IPS-20b (cell line): ENCODE data around the gene PLD1.

Experiments
- H3K27ac ChIP-seq: one replicate; pipeline ENCODE4 v1.5.1; 2013; ENCODE audit warnings: low read length
- H3K27me3 ChIP-seq: 2 replicates; pipeline ENCODE4 v1.6.1; 2013; ENCODE audit warnings: mild to moderate bottlenecking, low read length, inconsistent platforms; ENCODE audit not compliant: insufficient read depth
- H3K36me3 ChIP-seq: 2 replicates; pipeline ENCODE4 v1.6.1; 2013; ENCODE audit warnings: low read depth, mild to moderate bottlenecking, inconsistent platforms, low read length, moderate library complexity; ENCODE audit not compliant: insufficient read depth
- H3K4me1 ChIP-seq: 2 replicates; pipeline ENCODE4 v1.6.1; 2013; ENCODE audit warnings: mild to moderate bottlenecking, control low read depth, inconsistent platforms, low read length, moderate library complexity; ENCODE audit not compliant: insufficient read depth
- H3K4me3 ChIP-seq: 2 replicates; pipeline ENCODE4 v1.5.1; 2013; ENCODE audit warnings: mild to moderate bottlenecking, low read length, inconsistent platforms
- H3K9ac ChIP-seq: 2 replicates; pipeline ENCODE4 v1.6.1; 2013; ENCODE audit warnings: low read depth, mild to moderate bottlenecking, inconsistent platforms, low read length, moderate library complexity
- H3K9me3 ChIP-seq: 2 replicates; pipeline ENCODE4 v1.6.1; 2013; ENCODE audit warnings: mild to moderate bottlenecking, low read depth, low read length, inconsistent platforms; ENCODE audit not compliant: insufficient read depth

Gene PLD1

GRCh38 chr3:171607452-171607851 is 202.8 kb downstream of the PLD1 start:
- no peak overlapping the region for H3K4me3 ChIP-seq
- H3K27ac ChIP-seq = no peak overlapping the region
- H3K27me3 ChIP-seq = no peaks in the 10 kb centered on the region
- no peaks in the 10 kb centered on the region for H3K36me3 ChIP-seq
- H3K4me1 ChIP-seq = no peaks in the 10 kb centered on the region
- no peak overlapping the region for H3K9ac ChIP-seq
- no peaks in the 10 kb centered on the region for H3K9me3 ChIP-seq

DNA sequence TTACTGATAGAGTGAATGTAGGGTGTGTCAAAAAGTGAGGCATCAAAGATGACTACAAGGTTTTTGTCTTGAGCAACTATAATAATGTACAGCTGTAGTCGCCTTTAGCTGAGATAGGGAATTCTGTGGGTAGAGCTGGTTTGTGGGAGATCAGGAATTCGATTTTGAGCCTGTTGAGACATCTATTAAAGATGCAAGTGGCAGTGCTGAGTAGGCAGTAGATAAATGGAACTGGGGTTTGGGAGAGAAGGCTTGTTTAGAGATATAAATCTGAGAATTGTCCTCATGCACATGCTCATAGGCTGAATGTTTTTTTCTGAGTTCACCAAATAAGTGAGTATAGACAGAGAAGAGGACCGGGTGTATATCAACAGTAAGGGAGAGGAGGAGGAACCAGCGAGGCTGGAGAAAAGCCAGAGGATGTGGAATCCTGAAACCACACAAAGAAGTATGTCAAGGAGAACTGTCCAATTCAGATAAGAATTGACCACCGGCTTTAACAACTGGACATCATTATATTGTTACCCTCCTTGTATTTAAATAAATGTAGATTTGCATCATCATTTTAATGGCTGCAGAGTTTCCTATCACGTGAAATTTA is 204.0 kb downstream of the PLD1 start:
- Histone ChIP-seq H3K9me3 (no peaks in the 10 kb centered on the region), H3K27me3 (no peaks in the 10 kb centered on the region), H3K9ac (no peak overlapping the region), H3K27ac (no peak overlapping the region), H3K4me3 (no peak overlapping the region), H3K36me3 (no peaks in the 10 kb centered on the region), H3K4me1 (no peaks in the 10 kb centered on the region)

GRCh38 chr3:171604370-171604769 is 205.9 kb downstream of the PLD1 start:
- Histone ChIP-seq H3K27ac (no peak overlapping the region), H3K4me3 (no peak overlapping the region), H3K36me3 (no peaks in the 10 kb centered on the region), H3K27me3 (no peaks in the 10 kb centered on the region), H3K9ac (no peak overlapping the region), H3K9me3 (no peaks in the 10 kb centered on the region), H3K4me1 (no peaks in the 10 kb centered on the region)

- H3K9me3 ChIP-seq = no peaks in the 10 kb centered on the region
- H3K27ac ChIP-seq = no peak overlapping the region
- H3K36me3 ChIP-seq = no peaks in the 10 kb centered on the region
- H3K4me1 ChIP-seq = no peaks in the 10 kb centered on the region
- no peak overlapping the region for H3K9ac ChIP-seq
- no peak overlapping the region for H3K4me3 ChIP-seq
- H3K27me3 ChIP-seq = no peaks in the 10 kb centered on the region
Measured at GRCh38 chr3:171602072-171602471, 208.2 kb downstream of the PLD1 start.

- Histone ChIP-seq H3K9ac (no peak overlapping the region), H3K4me3 (no peak overlapping the region), H3K27me3 (no peaks in the 10 kb centered on the region), H3K4me1 (no peaks in the 10 kb centered on the region), H3K9me3 (no peaks in the 10 kb centered on the region), H3K36me3 (no peaks in the 10 kb centered on the region), H3K27ac (no peak overlapping the region)
Measured at GRCh38 chr3:171600030-171600429, 210.3 kb downstream of the PLD1 start.

DNA sequence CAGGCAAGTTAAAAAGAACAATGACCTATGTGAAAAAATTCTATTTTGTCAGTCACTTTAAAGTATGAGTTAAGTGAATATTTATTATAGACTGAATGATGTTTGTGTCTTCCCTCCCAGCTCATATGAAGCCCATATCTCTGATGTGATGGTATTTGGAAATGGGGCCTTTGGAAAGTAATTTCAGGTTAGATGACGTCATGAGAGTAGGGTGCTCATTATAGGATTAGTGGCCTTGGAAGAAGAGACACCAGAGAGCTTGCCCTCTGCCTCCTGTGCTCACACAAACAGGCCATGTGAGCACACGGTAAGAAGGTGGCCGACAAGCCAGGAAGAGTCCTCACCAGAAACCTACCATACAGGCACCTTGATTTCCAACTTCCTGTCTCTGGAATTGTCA is 211.3 kb downstream of the PLD1 start:
- H3K27ac ChIP-seq = no peak overlapping the region
- H3K36me3 ChIP-seq = no peaks in the 10 kb centered on the region
- H3K27me3 ChIP-seq = no peaks in the 10 kb centered on the region
- no peaks in the 10 kb centered on the region for H3K9me3 ChIP-seq
- no peak overlapping the region for H3K9ac ChIP-seq
- no peak overlapping the region for H3K4me3 ChIP-seq
- H3K4me1 ChIP-seq = no peaks in the 10 kb centered on the region

- Histone ChIP-seq H3K27ac (no peak overlapping the region), H3K27me3 (no peaks in the 10 kb centered on the region), H3K4me3 (no peak overlapping the region), H3K9ac (no peak overlapping the region), H3K4me1 (no peaks in the 10 kb centered on the region), H3K36me3 (no peaks in the 10 kb centered on the region), H3K9me3 (no peaks in the 10 kb centered on the region)
Measured at GRCh38 chr3:171592786-171593185, 217.5 kb downstream of the PLD1 start.

DNA sequence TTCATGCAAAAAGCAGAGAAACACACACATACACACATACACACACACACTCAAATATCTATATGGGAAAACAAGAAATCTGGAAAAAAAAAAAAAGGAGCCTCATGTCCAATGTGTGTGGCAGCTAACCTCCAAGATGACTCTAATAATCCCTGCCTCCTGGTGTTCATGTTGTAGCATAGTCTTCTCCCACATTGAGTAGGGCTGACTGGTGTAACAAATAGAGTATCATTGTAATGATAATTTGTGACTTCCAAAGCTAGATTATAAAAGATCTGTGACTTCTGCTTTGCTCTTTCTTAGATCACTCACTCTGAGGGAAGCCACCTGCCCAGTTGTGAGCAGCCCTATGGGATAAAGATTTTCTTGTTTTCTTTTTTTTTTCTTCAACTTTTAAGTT is 219.2 kb downstream of the PLD1 start:
- Histone ChIP-seq H3K27me3 (no peaks in the 10 kb centered on the region), H3K4me1 (no peaks in the 10 kb centered on the region), H3K27ac (no peak overlapping the region), H3K9me3 (no peaks in the 10 kb centered on the region), H3K36me3 (no peaks in the 10 kb centered on the region), H3K4me3 (no peak overlapping the region), H3K9ac (no peak overlapping the region)

- H3K9me3 ChIP-seq = no peaks in the 10 kb centered on the region
- H3K27ac ChIP-seq = no peak overlapping the region
- H3K9ac ChIP-seq = no peak overlapping the region
- H3K36me3 ChIP-seq = no peaks in the 10 kb centered on the region
- H3K4me1 ChIP-seq = no peaks in the 10 kb centered on the region
- no peak overlapping the region for H3K4me3 ChIP-seq
- no peaks in the 10 kb centered on the region for H3K27me3 ChIP-seq
Measured at GRCh38 chr3:171586274-171586673, 224.0 kb downstream of the PLD1 start.

DNA sequence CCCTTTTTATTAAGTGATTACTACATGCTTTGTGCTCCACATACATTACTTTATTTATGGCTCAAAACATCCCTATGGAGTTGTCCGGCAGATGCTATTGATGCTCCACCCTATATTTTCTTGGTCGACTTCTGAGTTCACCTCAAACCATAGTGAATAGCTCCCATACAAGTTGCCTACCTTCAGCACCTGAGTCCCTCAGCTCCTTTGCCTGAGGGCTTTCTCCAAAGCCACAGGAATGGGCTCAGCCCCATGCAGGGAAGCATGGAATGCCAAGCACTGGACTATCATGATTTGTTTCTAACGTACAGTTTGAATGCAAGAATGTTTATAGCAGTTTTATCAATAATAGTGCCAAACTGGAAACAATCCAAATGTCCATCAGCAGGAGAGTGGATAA is 225.2 kb downstream of the PLD1 start:
- H3K9me3 ChIP-seq = no peaks in the 10 kb centered on the region
- H3K36me3 ChIP-seq = no peaks in the 10 kb centered on the region
- H3K27me3 ChIP-seq = no peaks in the 10 kb centered on the region
- H3K4me3 ChIP-seq = no peak overlapping the region
- H3K9ac ChIP-seq = no peak overlapping the region
- no peak overlapping the region for H3K27ac ChIP-seq
- H3K4me1 ChIP-seq = no peaks in the 10 kb centered on the region

DNA sequence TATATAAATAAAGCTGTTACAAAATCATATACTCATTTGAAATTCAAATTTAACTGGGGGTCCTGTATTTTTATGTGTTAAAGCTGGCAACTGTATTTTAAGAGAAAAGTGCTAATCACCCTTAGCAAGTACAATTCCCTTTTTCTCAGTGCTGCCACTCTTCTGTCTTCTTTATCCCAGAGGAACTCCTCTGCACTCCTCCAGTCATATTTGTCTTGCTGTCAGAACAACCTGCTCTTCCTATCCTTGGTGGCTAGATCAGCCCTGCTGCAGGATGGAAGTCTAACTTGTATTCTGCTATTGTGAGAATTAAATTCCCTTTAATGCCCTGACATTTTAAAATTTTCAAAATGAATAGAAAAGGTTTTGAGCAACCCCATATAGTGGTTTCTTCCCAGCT is 226.2 kb downstream of the PLD1 start:
- Histone ChIP-seq H3K27ac (no peak overlapping the region), H3K4me3 (no peak overlapping the region), H3K9me3 (no peaks in the 10 kb centered on the region), H3K9ac (no peak overlapping the region), H3K27me3 (no peaks in the 10 kb centered on the region), H3K36me3 (no peaks in the 10 kb centered on the region), H3K4me1 (no peaks in the 10 kb centered on the region)

GRCh38 chr3:171574556-171575240 is 235.6 kb downstream of the PLD1 start:
- Histone ChIP-seq H3K36me3 (no peaks in the 10 kb centered on the region), H3K27ac (no peak overlapping the region), H3K9me3 (no peaks in the 10 kb centered on the region), H3K4me1 (no peaks in the 10 kb centered on the region), H3K27me3 (no peaks in the 10 kb centered on the region), H3K4me3 (no peak overlapping the region), H3K9ac (no peak overlapping the region)
